Activated CD8-positive, alpha-beta T cell treated with anti-CD3 and anti-CD28 coated beads for 36 hours (primary cell): ENCODE results near the gene PRELP. TPM values are rescaled to one million over a fixed set of nuclear protein-coding genes. Genes with fewer than 3 reads are reported as not detected.
"Not testable (repeated sequence)": the region's sequence is repeated elsewhere in the genome, so short reads cannot be mapped to it uniquely, and the experiment has no call there.

ENCODE experiments used
- ATAC-seq: fragments of 200-7000 bp; cut with Tn5 transposase; one replicate; pipeline ENCODE4 v1.10.0; 2021; ENCODE audit warnings: mild to moderate bottlenecking, moderate library complexity
- CTCF ChIA-PET: fragments of 350-600 bp; sonication (Branson Sonifier 250); formaldehyde crosslinking; loops from one replicate; lab custom pipeline; 2021; ENCODE audit warnings: antibody characterized with exemption; lab: Charles Lee
- POLR2A ChIA-PET: fragments of 350-600 bp; sonication (Branson Sonifier 250); formaldehyde crosslinking; loops from one replicate; lab custom pipeline; 2021; ENCODE audit warnings: antibody characterized with exemption; lab: Charles Lee
- DNase-seq: peaks from one replicate; pipeline ENCODE4 v3.0.0-alpha.2; 2020
- H3K27ac Mint-ChIP-seq: one replicate; pipeline ENCODE4 v1.8.0; 2021; ENCODE audit warnings: mild to moderate bottlenecking, mixed read lengths
- H3K27me3 Mint-ChIP-seq: one replicate; pipeline ENCODE4 v1.8.0; 2021; ENCODE audit warnings: mixed read lengths
- H3K36me3 Mint-ChIP-seq: one replicate; pipeline ENCODE4 v1.8.0; 2021; ENCODE audit warnings: low read depth, mixed read lengths
- H3K4me1 Mint-ChIP-seq: one replicate; pipeline ENCODE4 v1.8.0; 2021; ENCODE audit warnings: low read depth, mixed read lengths
- H3K4me3 Mint-ChIP-seq: one replicate; pipeline ENCODE4 v1.8.0; 2021; ENCODE audit warnings: mild to moderate bottlenecking, moderate library complexity, mixed read lengths
- H3K9me3 Mint-ChIP-seq: one replicate; pipeline ENCODE4 v1.8.0; 2021; ENCODE audit warnings: mixed read lengths
- intact Hi-C: fragments of 100-400 bp; cut with micrococcal nuclease; formaldehyde crosslinking; loops from one replicate; pipeline ENCODE4 v1.10.0; 2022
- total RNA-seq, 2 experiments: library from RNA; stranded (reverse); gene quantifications; one replicate each; pipeline ENCODE4 v1.2.3, GENCODE V29; 2021
- TF ChIP-seq, protein P1 (sequence below): fragments of 200-600 bp; IDR thresholded peaks from one replicate; pipeline ENCODE4 v1.8.0; 2022; ENCODE audit warnings: antibody characterized with exemption, mild to moderate bottlenecking

PRELP gene
- total RNA-seq, 2 experiments from 2014 or later, result not detected

GRCh38 chr1:203465948-203466347, 9.7 kb upstream of the PRELP start:
- Mint-ChIP-seq H3K4me3 (no peak overlapping the region), H3K27ac (no peak overlapping the region), H3K36me3 (no peaks in the 10 kb centered on the region), H3K9me3 (no peaks in the 10 kb centered on the region), H3K27me3 (peaks cover 19% of the 10 kb centered on the region), H3K4me1 (peaks cover 4% of the 10 kb centered on the region)
- TF ChIP-seq, protein P1, sequence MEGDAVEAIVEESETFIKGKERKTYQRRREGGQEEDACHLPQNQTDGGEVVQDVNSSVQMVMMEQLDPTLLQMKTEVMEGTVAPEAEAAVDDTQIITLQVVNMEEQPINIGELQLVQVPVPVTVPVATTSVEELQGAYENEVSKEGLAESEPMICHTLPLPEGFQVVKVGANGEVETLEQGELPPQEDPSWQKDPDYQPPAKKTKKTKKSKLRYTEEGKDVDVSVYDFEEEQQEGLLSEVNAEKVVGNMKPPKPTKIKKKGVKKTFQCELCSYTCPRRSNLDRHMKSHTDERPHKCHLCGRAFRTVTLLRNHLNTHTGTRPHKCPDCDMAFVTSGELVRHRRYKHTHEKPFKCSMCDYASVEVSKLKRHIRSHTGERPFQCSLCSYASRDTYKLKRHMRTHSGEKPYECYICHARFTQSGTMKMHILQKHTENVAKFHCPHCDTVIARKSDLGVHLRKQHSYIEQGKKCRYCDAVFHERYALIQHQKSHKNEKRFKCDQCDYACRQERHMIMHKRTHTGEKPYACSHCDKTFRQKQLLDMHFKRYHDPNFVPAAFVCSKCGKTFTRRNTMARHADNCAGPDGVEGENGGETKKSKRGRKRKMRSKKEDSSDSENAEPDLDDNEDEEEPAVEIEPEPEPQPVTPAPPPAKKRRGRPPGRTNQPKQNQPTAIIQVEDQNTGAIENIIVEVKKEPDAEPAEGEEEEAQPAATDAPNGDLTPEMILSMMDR, result no peak
- CTCF ChIA-PET, result interaction anchor here (1.0 kb wide), 1 partner anchor 10 kb away, joined by 3 read pairs; no protein-coding TSS in a partner anchor
- POLR2A ChIA-PET, result no interaction called here
- intact Hi-C loops, result no loop called here
- DNase-seq (no peak), ATAC-seq (no peak)

DNA sequence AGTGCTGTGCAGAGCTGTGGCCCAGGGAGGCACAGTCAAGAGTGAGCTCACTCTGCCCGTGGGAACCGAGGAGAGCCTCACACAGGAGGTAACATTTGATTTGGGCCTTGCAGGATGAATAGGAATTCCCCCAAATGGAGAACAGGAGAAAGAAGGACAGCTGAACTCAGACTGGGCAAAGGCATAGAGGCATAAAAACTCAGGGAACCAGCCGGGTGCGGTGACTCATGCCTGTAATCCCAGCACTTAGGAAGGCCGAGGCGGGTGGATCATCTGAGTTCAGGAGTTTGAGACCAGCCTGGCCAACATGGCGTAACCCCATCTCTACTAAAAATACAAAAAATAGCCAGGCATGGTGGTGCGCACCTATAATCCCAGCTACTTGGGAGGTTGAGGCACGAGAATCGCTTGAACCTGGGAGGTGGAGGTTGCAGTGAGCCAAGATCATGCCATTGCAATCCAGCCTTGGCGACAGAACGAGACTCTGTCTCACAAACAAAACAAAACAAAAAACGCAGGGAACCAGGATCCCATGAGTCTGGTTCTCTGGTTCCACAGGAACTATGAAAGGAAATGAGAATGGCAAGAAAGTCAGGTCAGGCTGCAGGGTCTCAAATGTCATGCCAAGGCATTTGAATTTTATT, 8.6 kb upstream of the PRELP start:
- DNase-seq, intact Hi-C loops, H3K4me1 Mint-ChIP-seq, H3K27ac Mint-ChIP-seq, H3K36me3 Mint-ChIP-seq, H3K4me3 Mint-ChIP-seq, CTCF ChIA-PET, POLR2A ChIA-PET, H3K9me3 Mint-ChIP-seq, ATAC-seq: not testable (repeated sequence)
- peaks cover 13% of the 10 kb centered on the region for H3K27me3 Mint-ChIP-seq

DNA sequence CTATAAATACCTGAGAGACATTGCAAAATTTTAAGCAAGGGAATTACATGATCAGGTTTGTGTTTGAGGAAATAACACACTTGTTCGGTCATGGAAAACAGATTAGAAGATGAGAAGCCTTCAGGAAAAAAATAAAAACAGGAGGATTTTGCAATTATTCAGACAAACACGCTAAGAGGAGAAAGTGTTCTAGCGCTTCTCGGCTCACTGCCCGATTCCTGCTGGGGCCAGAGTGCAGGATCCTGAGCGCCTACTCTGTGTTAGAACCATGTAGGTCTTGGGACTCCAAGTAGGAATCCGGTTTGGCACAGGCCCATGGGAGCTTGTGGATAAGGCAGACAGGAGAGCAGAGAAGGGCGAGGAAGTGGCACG, 8.1 kb upstream of the PRELP start:
- no peak for DNase-seq
- TF ChIP-seq, protein P1, result no peak
- ChIA-PET CTCF (no interaction called here), POLR2A (no interaction called here)
- intact Hi-C loops, result no loop called here
- peaks cover 12% of the 10 kb centered on the region for H3K27me3 Mint-ChIP-seq
- H3K9me3 Mint-ChIP-seq, result no peaks in the 10 kb centered on the region
- no peak for ATAC-seq
- H3K27ac Mint-ChIP-seq, result no peak overlapping the region
- H3K4me3 Mint-ChIP-seq, result no peak overlapping the region
- no peaks in the 10 kb centered on the region for H3K4me1 Mint-ChIP-seq
- H3K36me3 Mint-ChIP-seq, result no peaks in the 10 kb centered on the region

- H3K4me3 Mint-ChIP-seq, result no peak overlapping the region
- H3K9me3 Mint-ChIP-seq, result no peaks in the 10 kb centered on the region
- ATAC-seq (no peak), DNase-seq (no peak)
- CTCF ChIA-PET, result interaction anchor here (1.5 kb wide), 1 partner anchor 126 kb away, joined by 3 read pairs; no protein-coding TSS in a partner anchor
- peaks cover 9% of the 10 kb centered on the region for H3K27me3 Mint-ChIP-seq
- POLR2A ChIA-PET, result no interaction called here
- intact Hi-C loops, result no loop called here
- no peaks in the 10 kb centered on the region for H3K36me3 Mint-ChIP-seq
- H3K27ac Mint-ChIP-seq, result no peak overlapping the region
- H3K4me1 Mint-ChIP-seq, result no peaks in the 10 kb centered on the region
- TF ChIP-seq, protein P1, result no peak
Observed at GRCh38 chr1:203468326-203468725, 7.3 kb upstream of the PRELP start.

DNA sequence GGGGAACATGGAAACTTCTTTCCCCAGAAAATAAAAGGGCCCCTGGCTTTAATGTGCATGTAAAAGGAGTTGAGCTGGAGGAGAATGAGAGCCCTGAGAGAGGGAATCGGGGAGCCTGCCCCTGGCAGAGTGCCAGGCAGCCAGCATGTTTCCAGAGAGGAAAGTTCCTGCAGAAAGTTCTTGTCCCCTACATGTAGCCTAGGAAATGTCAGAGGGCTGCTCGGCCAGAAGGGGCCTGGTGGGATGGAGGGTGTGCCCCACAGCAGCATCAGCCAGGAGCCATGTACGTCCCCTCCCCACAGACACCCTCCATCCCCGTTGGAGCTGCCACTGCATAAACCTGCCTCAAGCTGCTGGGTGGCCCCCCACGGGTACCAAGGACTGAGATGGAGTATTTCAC, 5.4 kb upstream of the PRELP start:
- TF ChIP-seq, protein P1, result no peak
- Mint-ChIP-seq H3K36me3 (no peaks in the 10 kb centered on the region), H3K27me3 (peaks cover 4% of the 10 kb centered on the region), H3K9me3 (no peaks in the 10 kb centered on the region), H3K27ac (no peak overlapping the region), H3K4me1 (no peaks in the 10 kb centered on the region), H3K4me3 (no peak overlapping the region)
- ATAC-seq, result no peak
- DNase-seq, result no peak
- intact Hi-C loops, result no loop called here
- ChIA-PET POLR2A (no interaction called here), CTCF (interaction anchor here (2.3 kb wide), 1 partner anchor 18 kb away, joined by 10 read pairs; no protein-coding TSS in a partner anchor)
